Measurements from ENCODE around the gene LZTS3.

DNA sequence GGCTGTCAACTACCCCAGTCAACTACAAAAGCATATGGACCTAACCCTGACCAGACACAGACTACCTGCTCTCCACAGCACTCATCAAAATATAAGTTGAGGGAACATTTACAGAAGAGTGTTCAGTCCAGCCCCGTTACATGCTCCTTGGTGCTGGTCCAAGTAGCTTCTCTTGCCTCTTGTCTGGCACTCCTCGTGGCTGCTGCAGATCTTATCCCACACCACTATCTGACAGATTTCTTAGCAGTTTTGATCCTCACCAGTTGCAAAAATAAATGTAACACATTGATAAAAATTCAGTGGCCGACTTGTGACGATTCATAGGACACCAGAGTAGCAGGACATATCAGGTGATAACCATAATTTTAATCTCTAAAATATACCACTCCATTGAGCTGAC, 44.3 kb downstream of the LZTS3 start:
- TF ChIP-seq, protein P1, sequence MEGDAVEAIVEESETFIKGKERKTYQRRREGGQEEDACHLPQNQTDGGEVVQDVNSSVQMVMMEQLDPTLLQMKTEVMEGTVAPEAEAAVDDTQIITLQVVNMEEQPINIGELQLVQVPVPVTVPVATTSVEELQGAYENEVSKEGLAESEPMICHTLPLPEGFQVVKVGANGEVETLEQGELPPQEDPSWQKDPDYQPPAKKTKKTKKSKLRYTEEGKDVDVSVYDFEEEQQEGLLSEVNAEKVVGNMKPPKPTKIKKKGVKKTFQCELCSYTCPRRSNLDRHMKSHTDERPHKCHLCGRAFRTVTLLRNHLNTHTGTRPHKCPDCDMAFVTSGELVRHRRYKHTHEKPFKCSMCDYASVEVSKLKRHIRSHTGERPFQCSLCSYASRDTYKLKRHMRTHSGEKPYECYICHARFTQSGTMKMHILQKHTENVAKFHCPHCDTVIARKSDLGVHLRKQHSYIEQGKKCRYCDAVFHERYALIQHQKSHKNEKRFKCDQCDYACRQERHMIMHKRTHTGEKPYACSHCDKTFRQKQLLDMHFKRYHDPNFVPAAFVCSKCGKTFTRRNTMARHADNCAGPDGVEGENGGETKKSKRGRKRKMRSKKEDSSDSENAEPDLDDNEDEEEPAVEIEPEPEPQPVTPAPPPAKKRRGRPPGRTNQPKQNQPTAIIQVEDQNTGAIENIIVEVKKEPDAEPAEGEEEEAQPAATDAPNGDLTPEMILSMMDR (IDR thresholded peaks at IDR 0.05) = no peak
- no peak for TF ChIP-seq POLR2AphosphoS5 (IDR thresholded peaks at IDR 0.05)
- TF ChIP-seq POLR2A (IDR thresholded peaks at IDR 0.05) = no peak
